Sigmoid colon (tissue), 4 donors: ENCODE results near the gene CYB5R4.

Experiments
- CTCF ChIP-seq, 4 experiments: fragments of 450-650 bp in 3 of 4; fragments of 200-600 bp in 1 of 4; IDR thresholded peaks; one replicate each; pipeline ENCODE4 v1.5.1; 2016 to 2019; ENCODE audit warnings: antibody characterized with exemption in 4 of 4, mild to moderate bottlenecking in 3 of 4, moderate library complexity in 2 of 4
- EP300 ChIP-seq, 4 donors: sonication (generic); formaldehyde crosslinking; IDR thresholded peaks; one replicate each; pipeline ENCODE4 v1.6.1; 2017; ENCODE audit warnings: antibody characterized with exemption in 4 of 4
- POLR2A ChIP-seq, 2 donors: fragments of 450-650 bp; IDR thresholded peaks; one replicate each; pipeline ENCODE4 v1.6.1; 2016; ENCODE audit warnings: antibody characterized with exemption in 2 of 2, mild to moderate bottlenecking in 2 of 2, moderate library complexity in 2 of 2
- POLR2AphosphoS5 ChIP-seq, 4 donors: sonication (generic); formaldehyde crosslinking; IDR thresholded peaks; one replicate each; pipeline ENCODE4 v1.6.1; 2017; ENCODE audit warnings: antibody characterized with exemption in 4 of 4

DNA sequence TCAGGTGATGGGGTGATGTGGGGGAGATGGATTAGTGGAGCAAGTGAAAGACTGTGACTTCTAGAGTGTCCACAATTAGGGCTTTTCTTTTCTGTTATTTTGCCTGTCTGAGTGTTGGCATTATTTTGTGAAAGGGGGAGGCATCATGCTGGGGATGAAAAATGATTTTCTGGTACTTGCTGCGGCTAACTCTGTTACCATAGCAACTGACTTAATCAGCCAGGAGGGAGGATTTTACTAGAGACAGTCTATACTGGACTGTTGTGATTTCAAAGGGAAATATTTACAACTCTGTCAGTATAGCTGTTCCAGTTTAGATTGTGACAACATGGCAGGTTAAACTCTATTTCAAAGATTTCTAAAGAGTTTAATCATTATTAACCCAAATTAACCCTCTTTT, 143.6 kb downstream of the CYB5R4 start:
- TF ChIP-seq CTCF (IDR thresholded peaks at IDR 0.05), result no peak
- TF ChIP-seq POLR2A (IDR thresholded peaks at IDR 0.05), result no peak
- no peak for TF ChIP-seq POLR2AphosphoS5 (IDR thresholded peaks at IDR 0.05)
- no peak for TF ChIP-seq EP300 (IDR thresholded peaks at IDR 0.05)
